HEK293 (cell line): ENCODE data around the gene VSTM4.

ENCODE experiments used
- CTCF ChIA-PET: fragments of 350-600 bp; formaldehyde crosslinking; extraction: SDS; loops from one replicate; lab custom pipeline; 2021; ENCODE audit warnings: antibody characterized with exemption; lab: Yijun Ruan, JAX
- POLR2A ChIA-PET: fragments of 300-600 bp; formaldehyde crosslinking; extraction: SDS; loops from one replicate; lab custom pipeline; 2020; ENCODE audit warnings: antibody characterized with exemption, inconsistent platforms; lab: Yijun Ruan, JAX
- H3K27ac ChIP-seq: fragments of 200-500 bp; sonication (Bioruptor generic); 2 replicates; pipeline ENCODE4 v1.5.1; 2014; ENCODE audit warnings: low read depth, low read length, control low read depth, inconsistent platforms; ENCODE audit errors: extremely low read depth
- H3K36me3 ChIP-seq, 2 experiments: fragments of 200-500 bp in 1 of 2; sonication (Bioruptor generic) in 1 of 2; 1 replicate in 1 of 2; 2 replicates in 1 of 2; pipeline ENCODE4 v1.5.1; 2014 to 2017; ENCODE audit warnings: inconsistent platforms in 2 of 2, low read length in 2 of 2; ENCODE audit not compliant: control insufficient read depth in 2 of 2, insufficient read depth in 1 of 2
- H3K4me1 ChIP-seq: fragments of 200-500 bp; sonication (Bioruptor generic); 2 replicates; pipeline ENCODE4 v1.5.1; 2014; ENCODE audit warnings: mild to moderate bottlenecking, low read length, inconsistent platforms; ENCODE audit not compliant: control insufficient read depth, insufficient read depth
- H3K4me3 ChIP-seq: 2 replicates; pipeline ENCODE4 v1.5.1; 2011; ENCODE audit warnings: low read depth, mild to moderate bottlenecking, control low read depth, low read length, moderate library complexity
- H3K9me3 ChIP-seq: fragments of 200-500 bp; sonication (Bioruptor generic); 2 replicates; pipeline ENCODE4 v1.5.1; 2014; ENCODE audit warnings: low read depth, low read length, inconsistent platforms; ENCODE audit not compliant: control insufficient read depth, insufficient read depth
- EGR2 ChIP-seq: fragments of 450-650 bp; formaldehyde crosslinking; IDR thresholded peaks from 2 replicates; pipeline ENCODE4 v1.5.1; 2016; ENCODE audit warnings: low read depth, missing biosample characterization, missing genetic modification characterization
- GLIS2 ChIP-seq: fragments of 450-650 bp; formaldehyde crosslinking; IDR thresholded peaks from 2 replicates; pipeline ENCODE4 v1.5.1; 2016; ENCODE audit warnings: missing biosample characterization, missing genetic modification characterization
- HOXD13 ChIP-seq: sonication (generic); formaldehyde crosslinking; IDR thresholded peaks from 2 replicates; pipeline ENCODE4 v1.8.0; 2022; ENCODE audit warnings: missing genetic modification reagents, borderline replicate concordance
- INSM2 ChIP-seq: fragments of 450-650 bp; formaldehyde crosslinking; IDR thresholded peaks from 2 replicates; pipeline ENCODE4 v1.5.1; 2016; ENCODE audit warnings: missing biosample characterization, missing genetic modification characterization
- MEIS1 ChIP-seq: sonication (generic); formaldehyde crosslinking; IDR thresholded peaks from 2 replicates; pipeline ENCODE4 v1.8.1; 2022; ENCODE audit warnings: missing genetic modification reagents, mild to moderate bottlenecking, borderline replicate concordance
- PATZ1 ChIP-seq: fragments of 450-650 bp; formaldehyde crosslinking; IDR thresholded peaks from 2 replicates; pipeline ENCODE4 v1.5.1; 2016; ENCODE audit warnings: missing biosample characterization, missing genetic modification characterization
- SCRT2 ChIP-seq: fragments of 450-650 bp; formaldehyde crosslinking; IDR thresholded peaks from 2 replicates; pipeline ENCODE4 v1.5.1; 2016; ENCODE audit warnings: missing biosample characterization, missing genetic modification characterization
- SP7 ChIP-seq: fragments of 450-650 bp; formaldehyde crosslinking; IDR thresholded peaks from 2 replicates; pipeline ENCODE4 v1.5.1; 2016; ENCODE audit warnings: missing biosample characterization, missing genetic modification characterization
- ZBTB20 ChIP-seq: fragments of 450-650 bp; formaldehyde crosslinking; IDR thresholded peaks from 2 replicates; pipeline ENCODE4 v1.5.1; 2016; ENCODE audit warnings: missing biosample characterization, missing genetic modification characterization
- ZFP69B ChIP-seq: fragments of 450-650 bp; formaldehyde crosslinking; IDR thresholded peaks from 2 replicates; pipeline ENCODE4 v1.5.1; 2016; ENCODE audit warnings: missing biosample characterization, missing genetic modification characterization
- ZNF10 ChIP-seq: fragments of 450-650 bp; formaldehyde crosslinking; IDR thresholded peaks from 2 replicates; pipeline ENCODE4 v1.5.1; 2017; ENCODE audit warnings: missing biosample characterization, missing genetic modification characterization
- ZNF16 ChIP-seq: fragments of 450-650 bp; formaldehyde crosslinking; IDR thresholded peaks from 2 replicates; pipeline ENCODE4 v1.5.1; 2016; ENCODE audit warnings: low read depth, missing biosample characterization, missing genetic modification characterization
- ZNF324 ChIP-seq: fragments of 450-650 bp; formaldehyde crosslinking; IDR thresholded peaks from 2 replicates; pipeline ENCODE4 v1.5.1; 2016; ENCODE audit warnings: missing biosample characterization, missing genetic modification characterization
- ZNF354C ChIP-seq: fragments of 450-650 bp; formaldehyde crosslinking; IDR thresholded peaks from 2 replicates; pipeline ENCODE4 v1.5.1; 2016; ENCODE audit warnings: missing biosample characterization, missing genetic modification characterization, low read depth, borderline replicate concordance
- ZNF37A ChIP-seq: fragments of 450-650 bp; IDR thresholded peaks from 2 replicates; pipeline ENCODE4 v1.5.1; 2018; ENCODE audit warnings: missing biosample characterization, missing genetic modification characterization
- ZNF391 ChIP-seq: fragments of 450-650 bp; formaldehyde crosslinking; IDR thresholded peaks from 2 replicates; pipeline ENCODE4 v1.5.1; 2016; ENCODE audit warnings: low read depth, missing biosample characterization, missing genetic modification characterization, borderline replicate concordance
- ZNF624 ChIP-seq: fragments of 450-650 bp; formaldehyde crosslinking; IDR thresholded peaks from 2 replicates; pipeline ENCODE4 v1.5.1; 2017; ENCODE audit warnings: missing biosample characterization, missing genetic modification characterization
- ZNF664 ChIP-seq: fragments of 450-650 bp; formaldehyde crosslinking; IDR thresholded peaks from 2 replicates; pipeline ENCODE4 v1.5.1; 2016; ENCODE audit warnings: missing biosample characterization, missing genetic modification characterization
- ZNF670 ChIP-seq: fragments of 450-650 bp; formaldehyde crosslinking; IDR thresholded peaks from 2 replicates; pipeline ENCODE4 v1.5.1; 2016; ENCODE audit warnings: missing biosample characterization, missing genetic modification characterization, low read depth
- ZNF777 ChIP-seq: fragments of 450-650 bp; formaldehyde crosslinking; IDR thresholded peaks from 2 replicates; pipeline ENCODE4 v1.5.1; 2017; ENCODE audit warnings: missing biosample characterization, missing genetic modification characterization, borderline replicate concordance
- ZNF785 ChIP-seq: fragments of 450-650 bp; formaldehyde crosslinking; IDR thresholded peaks from 2 replicates; pipeline ENCODE4 v1.5.1; 2016; ENCODE audit warnings: missing biosample characterization, missing genetic modification characterization
- ZNF792 ChIP-seq: fragments of 450-650 bp; formaldehyde crosslinking; IDR thresholded peaks from 2 replicates; pipeline ENCODE4 v1.5.1; 2016; ENCODE audit warnings: missing biosample characterization, missing genetic modification characterization
- ZSCAN18 ChIP-seq: fragments of 450-650 bp; formaldehyde crosslinking; IDR thresholded peaks from 2 replicates; pipeline ENCODE4 v1.5.1; 2016; ENCODE audit warnings: missing biosample characterization, missing genetic modification characterization
- ZSCAN23 ChIP-seq: fragments of 450-650 bp; formaldehyde crosslinking; IDR thresholded peaks from 2 replicates; pipeline ENCODE4 v1.5.1; 2016; ENCODE audit warnings: missing biosample characterization, missing genetic modification characterization

Gene VSTM4

GRCh38 chr10:49153971-49154370 is 38.6 kb upstream of the VSTM4 start:
- no peaks in the 10 kb centered on the region for H3K9me3 ChIP-seq
- no peak overlapping the region for H3K4me3 ChIP-seq
- ChIA-PET CTCF (no interaction called here), POLR2A (no interaction called here)
- H3K27ac ChIP-seq, result no peak overlapping the region
- H3K36me3 ChIP-seq, result no peaks in the 10 kb centered on the region
- no peaks in the 10 kb centered on the region for H3K4me1 ChIP-seq
- TF ChIP-seq ZNF785 (no peak), GLIS2 (tag by site-specific recombination) (no peak), HOXD13 (CRISPR knock-in tag) (no peak), MEIS1 (CRISPR knock-in tag) (no peak), ZSCAN18 (tag by site-specific recombination) (no peak), ZNF664 (tag by site-specific recombination) (no peak)

- CTCF ChIA-PET, result no interaction called here
- TF ChIP-seq SP7, result no peak
- no peak for TF ChIP-seq ZSCAN23 (tag by site-specific recombination)
- no peak for TF ChIP-seq INSM2 (tag by site-specific recombination)
- no peak for TF ChIP-seq ZNF37A (tag by site-specific recombination)
- no peak for TF ChIP-seq ZNF670
- no peak for TF ChIP-seq ZNF324 (tag by site-specific recombination)
- TF ChIP-seq ZNF16 (tag by site-specific recombination), result no peak
- TF ChIP-seq ZBTB20 (tag by site-specific recombination), result no peak
- no peak for TF ChIP-seq EGR2
- no peak for TF ChIP-seq PATZ1 (tag by site-specific recombination)
- TF ChIP-seq SCRT2 (tag by site-specific recombination), result no peak
- TF ChIP-seq ZNF624 (tag by site-specific recombination), result no peak
- no peak for TF ChIP-seq ZNF354C (tag by site-specific recombination)
- no peak for TF ChIP-seq ZNF391 (tag by site-specific recombination)
- TF ChIP-seq ZNF10, result no peak
- TF ChIP-seq ZNF777 (tag by site-specific recombination), result no peak
- no peak for TF ChIP-seq ZNF792
- no peak for TF ChIP-seq ZFP69B
- TF ChIP-seq, all 188 proteins: peak for 0
- Histone ChIP-seq H3K9me3 (no peaks in the 10 kb centered on the region), H3K4me3 (no peak overlapping the region), H3K4me1 (no peaks in the 10 kb centered on the region), H3K36me3 (no peaks in the 10 kb centered on the region), H3K27ac (no peak overlapping the region)
- POLR2A ChIA-PET, result no interaction called here
Measured at GRCh38 chr10:49153115-49153514, 37.8 kb upstream of the VSTM4 start.
